ENCODE measurements around the gene TCP11. TPM values are rescaled to one million over a fixed set of nuclear protein-coding genes. Genes with fewer than 3 reads are reported as not detected.

TCP11 gene
- total and polyA plus RNA-seq, 2 donors (not counting 1 experiment from before 2014, with no cell fraction given), result not detected

DNA sequence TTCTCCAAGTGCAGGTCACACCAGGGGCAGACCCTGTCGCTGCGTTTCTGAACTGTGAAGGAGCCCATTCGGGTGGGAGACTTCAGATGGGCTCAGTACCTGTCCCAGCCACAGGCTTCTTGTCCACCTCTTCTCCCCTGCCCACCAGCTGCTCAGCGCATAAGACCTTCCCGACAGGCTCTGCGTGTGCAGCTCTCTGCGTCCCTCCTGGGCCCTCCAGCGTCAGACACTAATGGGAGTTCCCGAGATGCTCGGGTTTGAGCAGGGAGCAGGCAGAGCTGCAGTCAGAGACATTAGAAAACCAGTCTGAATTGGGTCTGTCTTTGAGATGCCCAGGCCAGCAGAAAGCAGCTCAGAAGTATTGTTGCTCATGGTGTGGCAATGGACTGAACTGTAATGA lies 50.4 kb downstream of the TCP11 start:
- H3K9me3 Mint-ChIP-seq (ENCODE audit: insufficient read depth), result no peaks in the 10 kb centered on the region
- Histone ChIP-seq H4K20me1 (ENCODE audit: control insufficient read depth, insufficient read depth, low read length, poor library complexity, severe bottlenecking) (no peaks in the 10 kb centered on the region), H3K9me3 (ENCODE audit: control extremely low read depth in 1 of 3, control insufficient read depth in 2 of 3, insufficient read depth in 1 of 3, low read length in 2 of 3) (no peaks in the 10 kb centered on the region), H3K9ac (ENCODE audit: low read length) (no peak overlapping the region), H3K27ac (ENCODE audit: low read length in 2 of 2) (no peak overlapping the region), H3K4me3 (ENCODE audit: control extremely low read depth in 1 of 5, extremely low read depth in 1 of 5, insufficient read depth in 1 of 5, low read depth in 2 of 5, low read length in 4 of 5) (no peak overlapping the region), H2AFZ (ENCODE audit: insufficient read depth, low read depth, low read length, poor library complexity, severe bottlenecking) (no peak overlapping the region), H3K4me2 (replicated peaks; ENCODE audit: low read depth, low read length, poor library complexity, severe bottlenecking) (no peak overlapping the region), H3K4me1 (ENCODE audit: control insufficient read depth in 2 of 2, insufficient read depth in 2 of 2, low read length in 2 of 2) (no peaks in the 10 kb centered on the region), H3K27me3 (replicated peaks in 1 of 4; ENCODE audit: control extremely low read depth in 1 of 4, control insufficient read depth in 3 of 4, insufficient read depth in 4 of 4, low read length in 3 of 4) (no peaks in the 10 kb centered on the region), H3K79me2 (ENCODE audit: control insufficient read depth, insufficient read depth, low read length) (no peaks in the 10 kb centered on the region), H3K36me3 (replicated peaks in 1 of 2; ENCODE audit: control extremely low read depth in 1 of 2, control insufficient read depth in 1 of 2, extremely low read depth in 1 of 2, insufficient read depth in 2 of 2, low read length in 1 of 2) (peaks cover 0 to 5% of the 10 kb centered on the region in 2 experiments)
- H3K4me1 Mint-ChIP-seq, result no peaks in the 10 kb centered on the region
- POLR2A ChIA-PET, result no interaction called here
- H3K27ac Mint-ChIP-seq, result no peak overlapping the region
- H3K4me3 Mint-ChIP-seq, result no peak overlapping the region
- intact Hi-C loops (cut with micrococcal nuclease), result no loop called here
- CTCF ChIA-PET, result interaction anchor here (1.5 kb wide), 1 partner anchor 8 kb away, joined by 3 read pairs; no protein-coding TSS in a partner anchor
- DNase-seq (no peak), ATAC-seq (ENCODE audit: low read depth) (no peak)
- 99% methylated on average over 10 of the region's 10 CpGs for WGBS (ENCODE audit: insufficient coverage)
- no peaks in the 10 kb centered on the region for H3K27me3 Mint-ChIP-seq
- TF ChIP-seq EZH2 (IDR thresholded peaks at IDR 0.05; ENCODE audit: borderline replicate concordance, insufficient read depth, low read depth, low read length, poor library complexity, severe bottlenecking), result no peak
- TF ChIP-seq, protein P1, sequence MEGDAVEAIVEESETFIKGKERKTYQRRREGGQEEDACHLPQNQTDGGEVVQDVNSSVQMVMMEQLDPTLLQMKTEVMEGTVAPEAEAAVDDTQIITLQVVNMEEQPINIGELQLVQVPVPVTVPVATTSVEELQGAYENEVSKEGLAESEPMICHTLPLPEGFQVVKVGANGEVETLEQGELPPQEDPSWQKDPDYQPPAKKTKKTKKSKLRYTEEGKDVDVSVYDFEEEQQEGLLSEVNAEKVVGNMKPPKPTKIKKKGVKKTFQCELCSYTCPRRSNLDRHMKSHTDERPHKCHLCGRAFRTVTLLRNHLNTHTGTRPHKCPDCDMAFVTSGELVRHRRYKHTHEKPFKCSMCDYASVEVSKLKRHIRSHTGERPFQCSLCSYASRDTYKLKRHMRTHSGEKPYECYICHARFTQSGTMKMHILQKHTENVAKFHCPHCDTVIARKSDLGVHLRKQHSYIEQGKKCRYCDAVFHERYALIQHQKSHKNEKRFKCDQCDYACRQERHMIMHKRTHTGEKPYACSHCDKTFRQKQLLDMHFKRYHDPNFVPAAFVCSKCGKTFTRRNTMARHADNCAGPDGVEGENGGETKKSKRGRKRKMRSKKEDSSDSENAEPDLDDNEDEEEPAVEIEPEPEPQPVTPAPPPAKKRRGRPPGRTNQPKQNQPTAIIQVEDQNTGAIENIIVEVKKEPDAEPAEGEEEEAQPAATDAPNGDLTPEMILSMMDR (IDR thresholded peaks at IDR 0.05), result no peak

DNA sequence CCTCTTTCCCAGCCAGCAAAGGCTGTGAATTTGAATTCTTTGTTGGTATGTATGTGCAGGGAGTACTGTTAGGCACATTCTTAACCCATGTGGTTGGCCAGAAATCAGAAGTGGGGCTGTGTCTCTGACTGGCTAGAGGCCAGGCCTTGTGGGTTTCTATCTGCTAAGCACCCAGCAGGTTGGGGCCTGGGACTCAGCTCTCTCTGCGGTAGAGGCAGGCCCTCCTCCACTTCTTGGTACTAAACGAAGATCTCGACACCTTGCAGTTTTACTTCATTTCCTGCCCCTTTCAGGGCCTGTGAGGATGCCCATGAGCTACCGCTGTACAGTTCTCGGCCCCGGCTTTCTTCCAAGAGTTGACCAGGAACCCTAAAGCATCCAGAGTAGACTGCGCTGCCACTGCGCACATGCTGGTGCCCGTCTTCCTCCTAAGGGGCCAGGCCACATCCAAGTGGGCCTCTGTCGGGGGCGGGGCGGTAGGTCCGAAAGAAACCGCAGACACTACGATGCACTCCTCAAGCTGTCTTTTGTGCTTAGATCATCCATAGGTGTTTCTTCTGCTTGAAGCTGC lies 51.1 kb downstream of the TCP11 start:
- TF ChIP-seq, protein P1 (IDR thresholded peaks at IDR 0.05), result no peak
- no peak for TF ChIP-seq EZH2 (IDR thresholded peaks at IDR 0.05; ENCODE audit: borderline replicate concordance, insufficient read depth, low read depth, low read length, poor library complexity, severe bottlenecking)
- Histone ChIP-seq H3K36me3 (replicated peaks in 1 of 2; ENCODE audit: control extremely low read depth in 1 of 2, control insufficient read depth in 1 of 2, extremely low read depth in 1 of 2, insufficient read depth in 2 of 2, low read length in 1 of 2) (peaks cover 0 to 6% of the 10 kb centered on the region in 2 experiments), H3K4me1 (ENCODE audit: control insufficient read depth in 2 of 2, insufficient read depth in 2 of 2, low read length in 2 of 2) (no peaks in the 10 kb centered on the region), H3K4me3 (ENCODE audit: control extremely low read depth in 1 of 5, extremely low read depth in 1 of 5, insufficient read depth in 1 of 5, low read depth in 2 of 5, low read length in 4 of 5) (no peak overlapping the region), H3K9ac (ENCODE audit: low read length) (no peak overlapping the region), H3K4me2 (replicated peaks; ENCODE audit: low read depth, low read length, poor library complexity, severe bottlenecking) (no peak overlapping the region), H3K27ac (ENCODE audit: low read length in 2 of 2) (no peak overlapping the region), H3K9me3 (ENCODE audit: control extremely low read depth in 1 of 3, control insufficient read depth in 2 of 3, insufficient read depth in 1 of 3, low read length in 2 of 3) (no peaks in the 10 kb centered on the region), H2AFZ (ENCODE audit: insufficient read depth, low read depth, low read length, poor library complexity, severe bottlenecking) (no peak overlapping the region), H3K79me2 (ENCODE audit: control insufficient read depth, insufficient read depth, low read length) (no peaks in the 10 kb centered on the region), H3K27me3 (replicated peaks in 1 of 4; ENCODE audit: control extremely low read depth in 1 of 4, control insufficient read depth in 3 of 4, insufficient read depth in 4 of 4, low read length in 3 of 4) (no peaks in the 10 kb centered on the region), H4K20me1 (ENCODE audit: control insufficient read depth, insufficient read depth, low read length, poor library complexity, severe bottlenecking) (no peaks in the 10 kb centered on the region)
- Mint-ChIP-seq H3K9me3 (ENCODE audit: insufficient read depth) (no peaks in the 10 kb centered on the region), H3K27ac (no peak overlapping the region), H3K27me3 (no peaks in the 10 kb centered on the region), H3K4me3 (no peak overlapping the region), H3K4me1 (no peaks in the 10 kb centered on the region)
- ChIA-PET POLR2A (no interaction called here), CTCF (interaction anchor here (1.5 kb wide), 1 partner anchor 9 kb away, joined by 3 read pairs; no protein-coding TSS in a partner anchor)
- DNase-seq (no peak), ATAC-seq (ENCODE audit: low read depth) (no peak)
- intact Hi-C loops (cut with micrococcal nuclease), result no loop called here
- 69% methylated on average over 13 of the region's 15 CpGs for WGBS (ENCODE audit: insufficient coverage)

Measured in B cell (primary cell).